H1 (cell line): ENCODE results near the gene MAJIN. TPM values are rescaled to one million over a fixed set of nuclear protein-coding genes. Genes with fewer than 3 reads are reported as not detected.

Experiments used
- CTCF ChIA-PET: fragments of 300-600 bp; sonication (Branson Sonifier 250); formaldehyde crosslinking; loops from one replicate; lab custom pipeline; 2021; ENCODE audit not compliant: partially characterized antibody; lab: Charles Lee
- POLR2A ChIA-PET: fragments of 300-600 bp; sonication (Branson Sonifier 250); formaldehyde crosslinking; loops from one replicate; lab custom pipeline; 2021; ENCODE audit warnings: inconsistent platforms; ENCODE audit not compliant: partially characterized antibody; lab: Charles Lee
- DNase-seq, 2 experiments: peaks; one replicate each; pipeline versions ENCODE4 v3.0.0 to v3.0.0-alpha.2; 2010 to 2022; ENCODE audit warnings: low spot score in 2 of 2, low read depth in 1 of 2, mixed read lengths in 1 of 2
- FAIRE-seq: peaks from 2 replicates; lab custom pipeline; 2011; peaks lifted over from hg19 to GRCh38; lab: Jason Lieb, UNC
- H2AFZ ChIP-seq: 2 replicates; pipeline ENCODE4 v1.8.1; 2012; ENCODE audit warnings: low read length, inconsistent platforms
- H2AK5ac ChIP-seq: 2 replicates; pipeline ENCODE4 v1.6.1; 2013; ENCODE audit warnings: low read depth, low read length
- H2BK120ac ChIP-seq: replicated peaks from 2 replicates; pipeline ENCODE3; 2013; ENCODE audit warnings: low read depth, low read length, inconsistent platforms
- H2BK12ac ChIP-seq: 2 replicates; pipeline ENCODE4 v1.6.1; 2013; ENCODE audit warnings: low read depth, low read length
- H2BK15ac ChIP-seq: 2 replicates; pipeline ENCODE4 v1.6.1; 2013; ENCODE audit warnings: low read length
- H2BK20ac ChIP-seq: 2 replicates; pipeline ENCODE4 v1.6.1; 2013; ENCODE audit warnings: low read length
- H2BK5ac ChIP-seq: 2 replicates; pipeline ENCODE4 v1.6.1; 2013; ENCODE audit warnings: low read depth, low read length
- H3K14ac ChIP-seq: 2 replicates; pipeline ENCODE4 v1.6.1; 2013; ENCODE audit warnings: inconsistent platforms; ENCODE audit not compliant: insufficient read length
- H3K18ac ChIP-seq: 2 replicates; pipeline ENCODE4 v1.6.1; 2013; ENCODE audit warnings: low read length; ENCODE audit errors: extremely low read depth
- H3K23ac ChIP-seq: 2 replicates; pipeline ENCODE4 v1.6.1; 2013; ENCODE audit warnings: inconsistent platforms; ENCODE audit not compliant: insufficient read length
- H3K23me2 ChIP-seq: 2 replicates; pipeline ENCODE4 v1.6.1; 2013; ENCODE audit warnings: low read depth, low read length
- H3K27ac ChIP-seq: 2 replicates; pipeline ENCODE4 v1.6.1; 2011; ENCODE audit warnings: low read depth, low read length, inconsistent platforms
- H3K27me3 ChIP-seq, 4 experiments: replicated peaks in 1 of 4; 1 replicate in 1 of 4; 2 replicates in 3 of 4; pipeline versions ENCODE4 v1.6.1 to v1.8.1; 2011 to 2013; ENCODE audit warnings: low read length in 3 of 4, mild to moderate bottlenecking in 3 of 4, inconsistent platforms in 2 of 4, mixed read lengths in 2 of 4, moderate library complexity in 1 of 4; ENCODE audit not compliant: control insufficient read depth in 3 of 4, insufficient read depth in 3 of 4; ENCODE audit errors: extremely low read depth in 1 of 4
- H3K36me3 ChIP-seq, 4 experiments: 2 replicates each; pipeline versions ENCODE4 v1.6.1 to v1.8.1; 2011 to 2013; ENCODE audit warnings: mild to moderate bottlenecking in 4 of 4, low read length in 3 of 4, moderate library complexity in 2 of 4, control low read depth in 1 of 4, inconsistent platforms in 1 of 4; ENCODE audit not compliant: insufficient read depth in 4 of 4, control insufficient read depth in 2 of 4
- H3K4ac ChIP-seq: replicated peaks from 2 replicates; pipeline ENCODE3; 2013; ENCODE audit warnings: low read length, low read depth, mixed read lengths, inconsistent platforms; ENCODE audit not compliant: insufficient read length
- H3K4me1 ChIP-seq, 4 experiments: replicated peaks in 1 of 4; 1 replicate in 1 of 4; 2 replicates in 3 of 4; pipeline versions ENCODE4 v1.6.1 to v1.8.1; 2011 to 2013; ENCODE audit warnings: low read length in 3 of 4, inconsistent platforms in 2 of 4, mixed read lengths in 1 of 4; ENCODE audit not compliant: insufficient read depth in 4 of 4, control insufficient read depth in 3 of 4
- H3K4me2 ChIP-seq, 2 experiments: 2 replicates each; pipeline versions ENCODE4 v1.6.1 to v1.8.1; 2011 to 2013; ENCODE audit warnings: low read depth in 2 of 2, low read length in 2 of 2, control low read depth in 1 of 2, inconsistent platforms in 1 of 2, mild to moderate bottlenecking in 1 of 2; ENCODE audit not compliant: insufficient read depth in 1 of 2
- H3K4me3 ChIP-seq, 4 experiments: fragments of 200-600, 300-600 bp in 1 of 4; sonication (generic), shearing (Covaris generic), sonication (Bioruptor Twin) in 1 of 4; 2 replicates each; pipeline versions ENCODE4 v1.5.1 to v1.8.1; 2011 to 2016; ENCODE audit warnings: low read length in 4 of 4, low read depth in 3 of 4, control low read depth in 2 of 4, inconsistent platforms in 2 of 4, mild to moderate bottlenecking in 2 of 4, mixed read lengths in 1 of 4, moderate library complexity in 1 of 4; ENCODE audit not compliant: insufficient read depth in 2 of 4; ENCODE audit errors: extremely low read depth in 1 of 4
- H3K56ac ChIP-seq: replicated peaks from 2 replicates; pipeline ENCODE3; 2013; ENCODE audit warnings: low read depth, mild to moderate bottlenecking, mixed read lengths, low read length, inconsistent platforms; ENCODE audit not compliant: insufficient read length
- H3K79me1 ChIP-seq: 2 replicates; pipeline ENCODE4 v1.6.1; 2013; ENCODE audit warnings: low read depth, low read length, control low read depth
- H3K79me2 ChIP-seq, 2 experiments: 2 replicates each; pipeline versions ENCODE4 v1.6.1 to v1.8.1; 2012 to 2013; ENCODE audit warnings: low read length in 2 of 2, mild to moderate bottlenecking in 2 of 2, inconsistent platforms in 1 of 2; ENCODE audit not compliant: insufficient read depth in 2 of 2, control insufficient read depth in 1 of 2
- H3K9ac ChIP-seq, 4 experiments: replicated peaks in 1 of 4; 1 replicate in 1 of 4; 2 replicates in 3 of 4; pipeline versions ENCODE4 v1.6.1 to v1.8.1; 2011 to 2013; ENCODE audit warnings: low read depth in 3 of 4, low read length in 3 of 4, control low read depth in 2 of 4, mild to moderate bottlenecking in 2 of 4, moderate library complexity in 2 of 4, inconsistent platforms in 1 of 4; ENCODE audit errors: extremely low read depth in 1 of 4
- H3K9me3 ChIP-seq, 2 experiments: 2 replicates each; pipeline versions ENCODE4 v1.6.1 to v1.8.1; 2012 to 2013; ENCODE audit warnings: mild to moderate bottlenecking in 2 of 2, moderate library complexity in 2 of 2, control low read depth in 1 of 2, inconsistent platforms in 1 of 2, low read depth in 1 of 2, low read length in 1 of 2, mixed read lengths in 1 of 2; ENCODE audit not compliant: insufficient read depth in 2 of 2
- H4K20me1 ChIP-seq, 2 experiments: replicated peaks in 1 of 2; 2 replicates each; pipeline versions ENCODE3 to v1.8.1; 2011 to 2013; ENCODE audit warnings: inconsistent platforms in 2 of 2, low read length in 2 of 2, mild to moderate bottlenecking in 1 of 2; ENCODE audit not compliant: insufficient read depth in 2 of 2, control insufficient read depth in 1 of 2
- H4K5ac ChIP-seq: 2 replicates; pipeline ENCODE4 v1.6.1; 2013; ENCODE audit warnings: low read length, low read depth, mixed read lengths, inconsistent platforms; ENCODE audit not compliant: insufficient read length
- H4K8ac ChIP-seq: 2 replicates; pipeline ENCODE4 v1.8.0; 2013; ENCODE audit warnings: mild to moderate bottlenecking, moderate library complexity, low read length, inconsistent platforms; ENCODE audit not compliant: insufficient read depth; ENCODE audit errors: extremely low read depth
- H4K91ac ChIP-seq: replicated peaks from 2 replicates; pipeline ENCODE3; 2013; ENCODE audit warnings: low read length, mixed read lengths, inconsistent platforms; ENCODE audit not compliant: insufficient read length
- POLR2AphosphoS5 ChIP-seq: IDR thresholded peaks from 2 replicates; pipeline ENCODE4 v1.6.1; 2011; ENCODE audit warnings: low read depth, low read length
- RBBP5 ChIP-seq: IDR thresholded peaks from 2 replicates; pipeline ENCODE4 v1.7.1; 2012; ENCODE audit warnings: low read depth, mild to moderate bottlenecking, inconsistent platforms, low read length, moderate library complexity, borderline replicate concordance
- TEAD4 ChIP-seq: IDR thresholded peaks from 2 replicates; pipeline ENCODE4 v1.6.1; 2012; ENCODE audit warnings: low read depth, low read length, inconsistent platforms, mixed read lengths
- WGBS, 2 experiments: shearing (Covaris generic) in 1 of 2; methylation state at CpG; one replicate each; pipeline versions ENCODE4 v1.1.6 to v1.1.7; 2013 to 2015; ENCODE audit warnings: low lambda C conversion rate in 2 of 2, mixed read lengths in 2 of 2, inconsistent platforms in 1 of 2, low coverage in 1 of 2, missing lambda C conversion rate in 1 of 2; ENCODE audit not compliant: insufficient replicate concordance in 2 of 2, insufficient coverage in 1 of 2, insufficient read length in 1 of 2; ENCODE audit errors: extremely low coverage in 1 of 2, missing lambda C conversion rate in 1 of 2; 5-methylcytosine and 5-hydroxymethylcytosine counted together
- polyA plus RNA-seq, 7 experiments: library from polyadenylated mRNA; depleted of rRNA in 3 of 7; stranded (reverse) in 5 of 7; unstranded in 2 of 7; fragments of >200 nt in 5 of 7; fragments of 200-250 nt in 2 of 7; gene quantifications; 1 replicate in 5 of 7; 2 replicates in 1 of 7; 4 replicates in 1 of 7; pipeline versions ENCODE4 v1.2.1 to v1.2.3, GENCODE V29; 2011 to 2013; ENCODE audit warnings: missing spikeins in 2 of 7, mixed read lengths in 2 of 7
- total RNA-seq: library from RNA; stranded (reverse); fragmentation: NEBNext Ultra II Directional; extraction: Animal tissue kit (Norgen Biotek cat#: 25700); gene quantifications from 2 replicates; pipeline ENCODE4 v1.2.1, GENCODE V29; 2021

MAJIN gene
- total and polyA plus RNA-seq, 2 of the 8 experiments (the other 6 are each of a cell fraction or from before 2014, with no cell fraction given): not detected

- H3K23ac ChIP-seq: no peak overlapping the region
- no peak overlapping the region for H2AK5ac ChIP-seq
- H2BK5ac ChIP-seq: no peak overlapping the region
- H3K18ac ChIP-seq: no peak overlapping the region
- no peak overlapping the region for H3K4ac ChIP-seq
- no peaks in the 10 kb centered on the region for H3K79me1 ChIP-seq
- peaks cover 0 to 12% (median 7%) of the 10 kb centered on the region in 4 experiments; a peak in 5 of 7 replicates for H3K27me3 ChIP-seq
- POLR2A ChIA-PET: interaction anchor here (0.6 kb wide), 1 partner anchor 36 kb away, joined by 4 read pairs; no protein-coding TSS in a partner anchor
- no peak overlapping the region for H2BK15ac ChIP-seq
- no peak overlapping the region for H2AFZ ChIP-seq
- H2BK120ac ChIP-seq: no peak overlapping the region
- FAIRE-seq: no peak
- no peak overlapping the region for H3K56ac ChIP-seq
- no peak overlapping the region for H2BK20ac ChIP-seq
- H3K36me3 ChIP-seq: no peaks in the 10 kb centered on the region
- no peaks in the 10 kb centered on the region for H3K79me2 ChIP-seq
- no peak overlapping the region for H3K14ac ChIP-seq
- no peak overlapping the region for H4K8ac ChIP-seq
- H4K91ac ChIP-seq: no peak overlapping the region
- H3K4me1 ChIP-seq: no peaks in the 10 kb centered on the region
- 78% methylated on average over 5 of the region's 5 CpGs; no CpG with 5 or more reads in 1 of the 2 experiments for WGBS, 2 experiments
- H3K4me3 ChIP-seq: no peak overlapping the region
- CTCF ChIA-PET: interaction anchor here (0.6 to 1.0 kb wide), 3 partner anchors 28 to 1131 kb away, joined by 3 read pairs; partner anchors contain the start of gene BATF2
- no peak for DNase-seq
- H3K4me2 ChIP-seq: no peak overlapping the region
- no peak overlapping the region for H3K27ac ChIP-seq
- no peak overlapping the region for H3K9ac ChIP-seq
- no peak overlapping the region for H2BK12ac ChIP-seq
- H4K20me1 ChIP-seq: no peaks in the 10 kb centered on the region
- H4K5ac ChIP-seq: no peak overlapping the region
- no peaks in the 10 kb centered on the region for H3K23me2 ChIP-seq
- H3K9me3 ChIP-seq: peaks cover 0 to 4% of the 10 kb centered on the region in 2 experiments; a peak in 1 of 4 replicates
- TF ChIP-seq POLR2AphosphoS5: no peak
- no peak for TF ChIP-seq RBBP5
- no peak for TF ChIP-seq TEAD4
Measured at GRCh38 chr11:64969209-64969608, 2.7 kb downstream of the MAJIN start.
